Liver (tissue), 3 donors: ENCODE results near the gene CLEC20A.

Experiments
- SP1 ChIP-seq: IDR thresholded peaks from 2 replicates; pipeline ENCODE4 v1.6.1; 2018; ENCODE audit warnings: antibody characterized with exemption, mild to moderate bottlenecking
- TF ChIP-seq, protein P1 (sequence below): fragments of 150-350 bp; IDR thresholded peaks from 2 replicates; pipeline ENCODE4 v1.5.1; 2017; ENCODE audit warnings: improper control_type of control experiment, low read depth, low read length; ENCODE audit not compliant: missing input control
- TF ChIP-seq, protein P2 (sequence below): IDR thresholded peaks from 2 replicates; pipeline ENCODE4 v1.6.1; 2016; ENCODE audit warnings: antibody characterized with exemption, mild to moderate bottlenecking
- donor health status: healthy.
- donor health status: healthy.

DNA sequence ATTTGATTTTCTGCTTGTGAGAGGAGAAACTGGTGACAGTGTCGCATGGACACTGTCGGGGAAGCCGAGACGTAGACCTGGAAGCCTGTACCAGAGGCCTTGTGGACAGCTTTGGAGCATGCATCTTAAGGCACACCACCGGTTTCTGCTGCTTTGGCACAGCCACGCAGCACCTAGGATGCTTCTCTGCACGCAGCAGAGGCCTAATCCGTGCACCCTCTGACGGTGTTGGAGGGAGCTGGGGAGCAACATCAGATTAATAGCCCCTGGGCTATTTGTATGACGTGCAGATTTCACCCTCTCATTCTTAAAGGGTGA is 46.5 kb upstream of the CLEC20A start:
- peak; percentile 3 for TF ChIP-seq SP1
- TF ChIP-seq, protein P1, sequence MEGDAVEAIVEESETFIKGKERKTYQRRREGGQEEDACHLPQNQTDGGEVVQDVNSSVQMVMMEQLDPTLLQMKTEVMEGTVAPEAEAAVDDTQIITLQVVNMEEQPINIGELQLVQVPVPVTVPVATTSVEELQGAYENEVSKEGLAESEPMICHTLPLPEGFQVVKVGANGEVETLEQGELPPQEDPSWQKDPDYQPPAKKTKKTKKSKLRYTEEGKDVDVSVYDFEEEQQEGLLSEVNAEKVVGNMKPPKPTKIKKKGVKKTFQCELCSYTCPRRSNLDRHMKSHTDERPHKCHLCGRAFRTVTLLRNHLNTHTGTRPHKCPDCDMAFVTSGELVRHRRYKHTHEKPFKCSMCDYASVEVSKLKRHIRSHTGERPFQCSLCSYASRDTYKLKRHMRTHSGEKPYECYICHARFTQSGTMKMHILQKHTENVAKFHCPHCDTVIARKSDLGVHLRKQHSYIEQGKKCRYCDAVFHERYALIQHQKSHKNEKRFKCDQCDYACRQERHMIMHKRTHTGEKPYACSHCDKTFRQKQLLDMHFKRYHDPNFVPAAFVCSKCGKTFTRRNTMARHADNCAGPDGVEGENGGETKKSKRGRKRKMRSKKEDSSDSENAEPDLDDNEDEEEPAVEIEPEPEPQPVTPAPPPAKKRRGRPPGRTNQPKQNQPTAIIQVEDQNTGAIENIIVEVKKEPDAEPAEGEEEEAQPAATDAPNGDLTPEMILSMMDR = no peak
- TF ChIP-seq, protein P2, sequence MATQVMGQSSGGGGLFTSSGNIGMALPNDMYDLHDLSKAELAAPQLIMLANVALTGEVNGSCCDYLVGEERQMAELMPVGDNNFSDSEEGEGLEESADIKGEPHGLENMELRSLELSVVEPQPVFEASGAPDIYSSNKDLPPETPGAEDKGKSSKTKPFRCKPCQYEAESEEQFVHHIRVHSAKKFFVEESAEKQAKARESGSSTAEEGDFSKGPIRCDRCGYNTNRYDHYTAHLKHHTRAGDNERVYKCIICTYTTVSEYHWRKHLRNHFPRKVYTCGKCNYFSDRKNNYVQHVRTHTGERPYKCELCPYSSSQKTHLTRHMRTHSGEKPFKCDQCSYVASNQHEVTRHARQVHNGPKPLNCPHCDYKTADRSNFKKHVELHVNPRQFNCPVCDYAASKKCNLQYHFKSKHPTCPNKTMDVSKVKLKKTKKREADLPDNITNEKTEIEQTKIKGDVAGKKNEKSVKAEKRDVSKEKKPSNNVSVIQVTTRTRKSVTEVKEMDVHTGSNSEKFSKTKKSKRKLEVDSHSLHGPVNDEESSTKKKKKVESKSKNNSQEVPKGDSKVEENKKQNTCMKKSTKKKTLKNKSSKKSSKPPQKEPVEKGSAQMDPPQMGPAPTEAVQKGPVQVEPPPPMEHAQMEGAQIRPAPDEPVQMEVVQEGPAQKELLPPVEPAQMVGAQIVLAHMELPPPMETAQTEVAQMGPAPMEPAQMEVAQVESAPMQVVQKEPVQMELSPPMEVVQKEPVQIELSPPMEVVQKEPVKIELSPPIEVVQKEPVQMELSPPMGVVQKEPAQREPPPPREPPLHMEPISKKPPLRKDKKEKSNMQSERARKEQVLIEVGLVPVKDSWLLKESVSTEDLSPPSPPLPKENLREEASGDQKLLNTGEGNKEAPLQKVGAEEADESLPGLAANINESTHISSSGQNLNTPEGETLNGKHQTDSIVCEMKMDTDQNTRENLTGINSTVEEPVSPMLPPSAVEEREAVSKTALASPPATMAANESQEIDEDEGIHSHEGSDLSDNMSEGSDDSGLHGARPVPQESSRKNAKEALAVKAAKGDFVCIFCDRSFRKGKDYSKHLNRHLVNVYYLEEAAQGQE = no peak
